Activated T-cell treated with anti-CD3 and anti-CD28 coated beads for 1 hour (primary cell): ENCODE data around the gene COL6A1.

Experiments
- DNase-seq: peaks from one replicate; pipeline ENCODE4 v3.0.0-alpha.2; 2020; ENCODE audit warnings: low read depth

The COL6A1 gene

DNA sequence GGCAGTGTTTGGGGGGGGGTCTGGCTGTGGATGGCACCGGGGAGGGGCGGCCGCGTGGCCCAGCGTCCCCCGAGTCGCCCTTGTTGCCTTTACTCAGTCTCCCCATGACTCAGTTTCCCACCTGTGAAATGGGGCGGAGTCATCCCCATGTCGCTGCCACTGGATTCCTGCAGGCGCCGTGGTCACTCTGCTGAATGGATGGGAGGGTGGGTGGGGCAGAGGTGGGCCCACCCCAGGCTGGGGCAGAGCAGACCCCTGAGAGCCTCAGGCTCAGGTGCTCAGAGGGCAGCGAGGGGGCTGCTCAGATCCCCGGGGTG, 2.0 kb downstream of the COL6A1 start:
- no peak for DNase-seq

DNA sequence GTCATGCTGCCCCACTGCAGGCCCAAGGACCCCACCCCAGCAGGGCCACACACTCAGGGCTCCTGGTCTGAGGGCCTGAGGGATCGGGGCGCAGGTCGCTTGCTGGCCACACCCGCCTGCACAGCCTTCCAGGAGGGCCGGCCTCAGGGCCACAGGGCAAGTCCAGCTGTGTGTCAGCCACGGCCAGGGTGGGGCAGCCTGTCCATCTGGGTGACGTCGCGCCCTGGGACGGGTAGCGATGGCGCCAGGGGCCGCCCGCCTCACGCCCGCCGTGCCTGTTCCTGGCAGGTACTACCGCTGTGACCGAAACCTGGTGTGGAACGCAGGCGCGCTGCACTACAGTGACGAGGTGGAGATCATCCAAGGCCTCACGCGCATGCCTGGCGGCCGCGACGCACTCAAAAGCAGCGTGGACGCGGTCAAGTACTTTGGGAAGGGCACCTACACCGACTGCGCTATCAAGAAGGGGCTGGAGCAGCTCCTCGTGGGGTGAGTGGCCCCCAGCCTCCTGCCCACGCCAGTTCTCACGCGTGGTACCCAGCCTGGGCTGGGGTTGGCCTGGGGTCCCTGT, 2.5 kb downstream of the COL6A1 start:
- DNase-seq = no peak

DNA sequence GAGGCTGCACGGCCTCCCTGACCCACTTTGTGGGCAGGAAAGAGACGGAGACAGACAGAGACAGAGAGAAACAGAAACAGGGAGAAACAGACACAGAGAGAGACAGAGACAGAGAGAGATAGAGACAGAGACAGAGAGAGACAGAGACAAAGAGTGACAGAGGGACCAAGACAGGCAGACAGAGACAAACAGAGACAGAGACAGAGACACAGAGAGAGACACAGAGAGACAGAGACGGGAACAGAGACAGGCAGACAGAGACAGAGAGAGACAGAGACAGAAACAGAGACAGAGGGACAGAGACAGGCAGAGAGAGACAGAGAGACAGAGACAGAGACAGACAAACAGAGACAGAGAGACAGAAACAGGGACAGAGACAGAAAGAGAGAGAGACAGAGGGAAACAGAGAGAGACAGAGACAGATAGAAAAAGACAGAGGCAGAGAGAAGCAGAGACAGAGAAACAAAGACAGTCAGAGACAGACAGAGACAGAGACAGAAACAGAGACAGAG, 3.1 kb downstream of the COL6A1 start:
- no peak for DNase-seq

DNA sequence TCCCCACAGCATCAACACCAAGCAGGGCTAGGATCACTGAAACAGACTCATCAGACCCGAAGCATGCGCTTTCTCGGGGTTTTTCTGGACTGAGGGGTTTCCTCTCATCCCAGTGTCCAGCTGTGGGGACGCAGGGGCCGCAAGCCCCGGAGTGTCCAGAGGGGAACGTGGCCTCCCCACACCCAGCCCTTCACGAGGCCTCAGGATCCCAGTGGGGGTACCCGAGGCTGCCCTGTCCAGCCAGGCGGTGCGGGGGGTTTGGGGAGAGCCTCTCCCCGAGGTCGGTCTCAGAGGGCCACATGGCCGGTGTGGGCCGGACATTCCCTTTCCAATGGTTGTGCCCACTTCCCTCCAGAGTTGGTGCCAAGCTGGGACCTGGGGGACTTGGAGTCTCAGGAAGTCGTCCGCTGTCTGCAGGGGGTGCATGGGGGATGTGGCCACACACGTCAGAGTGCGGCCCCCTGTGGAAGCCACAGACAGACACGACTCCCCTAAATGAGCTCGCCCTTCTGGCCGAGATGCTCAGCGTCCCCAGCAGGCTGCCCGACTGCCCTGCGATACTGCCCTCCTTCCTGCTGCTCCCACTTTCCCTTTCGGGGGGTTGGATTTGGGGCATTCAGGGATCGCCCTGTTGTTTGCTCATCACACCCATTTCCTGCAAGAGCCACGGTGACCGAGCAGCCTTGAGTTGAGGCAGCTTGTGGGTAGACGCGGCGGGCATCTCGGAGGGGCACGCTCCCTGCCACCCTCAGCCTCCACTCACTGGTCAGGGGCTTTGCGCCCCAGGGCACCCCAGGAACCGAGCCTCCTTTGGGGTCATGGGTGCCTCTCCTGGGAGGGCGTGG, 4.1 kb downstream of the COL6A1 start:
- DNase-seq = no peak

DNA sequence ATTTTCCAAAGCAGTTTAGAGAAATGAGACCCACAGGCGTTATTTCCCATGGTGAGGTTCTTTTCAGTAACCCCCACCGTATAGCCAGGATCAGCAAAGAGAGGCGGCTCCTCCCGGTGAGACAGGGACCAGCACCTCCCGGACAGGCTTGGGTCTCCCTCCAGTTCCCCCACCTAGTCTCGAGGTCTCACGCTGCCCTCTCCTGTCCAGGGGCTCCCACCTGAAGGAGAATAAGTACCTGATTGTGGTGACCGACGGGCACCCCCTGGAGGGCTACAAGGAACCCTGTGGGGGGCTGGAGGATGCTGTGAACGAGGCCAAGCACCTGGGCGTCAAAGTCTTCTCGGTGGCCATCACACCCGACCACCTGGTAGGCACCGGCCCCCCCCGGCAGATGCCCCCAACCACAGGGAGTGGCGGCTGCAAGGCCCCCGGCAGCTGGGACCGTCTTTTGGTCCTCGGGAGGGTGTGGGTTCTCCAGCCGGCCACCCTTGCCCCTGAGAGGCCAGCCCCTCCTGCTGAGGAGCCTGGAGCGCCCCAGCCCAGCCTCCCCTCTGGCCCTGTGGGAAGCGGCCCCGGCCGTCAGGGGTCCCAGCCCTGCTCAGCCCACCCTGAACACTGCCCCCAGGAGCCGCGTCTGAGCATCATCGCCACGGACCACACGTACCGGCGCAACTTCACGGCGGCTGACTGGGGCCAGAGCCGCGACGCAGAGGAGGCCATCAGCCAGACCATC, 4.9 kb downstream of the COL6A1 start:
- no peak for DNase-seq

DNA sequence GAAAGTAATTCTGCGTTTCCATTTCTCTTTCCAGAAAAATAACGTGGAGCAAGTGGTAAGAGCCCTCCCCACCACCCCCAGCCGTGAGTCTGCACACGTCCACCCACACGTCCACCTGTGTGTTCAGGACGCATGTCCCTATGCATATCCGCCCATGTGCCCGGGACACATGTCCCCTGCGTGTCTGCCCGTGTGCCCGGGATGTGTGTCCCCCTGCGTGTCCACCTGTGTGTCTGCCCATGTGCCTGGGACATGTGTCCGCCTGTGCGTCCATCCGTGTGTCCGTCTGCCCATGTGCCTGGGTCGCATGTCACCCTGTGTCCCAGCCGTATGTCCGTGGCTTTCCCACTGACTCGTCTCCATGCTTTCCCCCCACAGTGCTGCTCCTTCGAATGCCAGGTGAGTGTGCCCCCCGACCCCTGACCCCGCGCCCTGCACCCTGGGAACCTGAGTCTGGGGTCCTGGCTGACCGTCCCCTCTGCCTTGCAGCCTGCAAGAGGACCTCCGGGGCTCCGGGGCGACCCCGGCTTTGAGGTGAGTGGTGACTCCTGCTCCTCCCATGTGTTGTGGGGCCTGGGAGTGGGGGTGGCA, 5.6 kb downstream of the COL6A1 start:
- DNase-seq = no peak

DNA sequence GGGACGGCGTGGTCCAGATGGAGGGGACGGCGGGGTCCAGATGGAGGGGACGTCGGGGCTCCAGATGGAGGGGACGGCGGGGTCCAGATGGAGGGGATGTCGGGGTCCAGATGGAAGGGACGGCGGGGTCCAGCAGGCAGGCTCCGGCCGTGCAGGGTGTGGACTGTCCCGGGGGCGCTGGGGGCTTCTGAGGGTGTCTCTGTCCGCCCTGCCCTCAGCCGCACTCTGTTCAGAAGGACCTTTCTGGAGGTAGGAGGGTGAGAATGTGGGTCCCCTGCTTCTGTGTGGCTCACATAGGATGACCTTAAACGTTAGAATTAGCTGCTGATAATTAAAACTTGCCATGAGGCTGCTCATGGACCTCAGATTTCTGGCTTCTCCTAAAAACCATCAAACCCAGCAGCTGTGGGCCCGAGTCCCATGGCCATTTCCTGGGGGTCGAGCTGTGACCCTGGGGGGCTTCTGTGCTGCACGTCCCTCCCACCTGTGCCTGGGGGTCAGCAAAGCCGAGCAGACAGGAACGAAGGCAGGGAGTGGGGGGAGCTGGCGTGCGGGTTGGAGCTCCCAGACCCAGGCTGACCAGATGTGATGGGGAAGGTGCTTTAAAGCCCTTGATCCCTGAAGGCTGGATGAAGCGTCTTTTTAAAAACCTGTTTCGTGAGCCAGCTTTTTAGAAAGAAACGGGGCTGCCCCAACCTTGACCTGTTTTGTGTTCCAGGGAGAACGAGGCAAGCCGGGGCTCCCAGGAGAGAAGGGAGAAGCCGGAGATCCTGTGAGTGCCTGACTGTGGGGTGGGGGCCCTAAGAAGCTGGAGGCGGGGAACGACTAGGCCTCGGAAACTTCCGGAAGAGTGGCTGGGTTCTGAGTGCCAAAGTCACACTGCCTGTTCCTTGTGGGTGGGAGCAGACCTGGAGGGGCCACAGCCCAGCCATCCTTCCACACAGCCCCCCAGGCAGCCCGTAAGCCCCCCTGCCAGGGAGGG, 7.1 kb downstream of the COL6A1 start:
- DNase-seq = no peak

DNA sequence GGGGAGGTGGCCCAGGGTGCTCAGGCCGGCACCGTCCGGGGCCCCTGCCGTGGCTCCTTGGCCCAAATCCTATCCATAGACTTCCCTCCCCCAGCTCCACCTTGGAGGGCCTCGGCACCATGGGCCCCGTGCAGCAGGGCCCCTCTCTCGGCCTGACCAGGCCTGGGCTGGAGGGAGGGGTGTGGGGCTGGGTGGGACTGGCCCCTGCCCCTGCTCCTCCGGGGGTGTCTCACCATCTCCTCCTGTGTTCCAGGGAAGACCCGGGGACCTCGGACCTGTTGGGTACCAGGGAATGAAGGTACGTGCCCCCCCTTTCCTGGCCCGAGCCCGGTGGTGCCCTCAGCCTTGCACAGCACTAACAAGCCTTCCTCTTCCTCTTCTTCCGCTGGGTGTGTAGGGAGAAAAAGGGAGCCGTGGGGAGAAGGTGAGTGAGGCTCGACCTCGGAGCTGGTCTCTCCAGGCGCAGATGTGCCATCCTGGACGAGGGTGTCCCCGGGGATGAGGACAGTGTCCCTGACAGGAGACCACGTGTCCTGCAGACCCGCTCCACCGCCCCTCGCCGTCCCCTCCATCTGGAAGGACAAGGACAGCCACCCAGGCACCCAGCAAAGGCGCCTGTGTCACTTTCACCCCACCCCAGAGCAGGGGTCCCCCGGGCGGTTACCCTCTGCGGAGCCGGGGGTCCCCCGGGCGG, 7.9 kb downstream of the COL6A1 start:
- no peak for DNase-seq

DNA sequence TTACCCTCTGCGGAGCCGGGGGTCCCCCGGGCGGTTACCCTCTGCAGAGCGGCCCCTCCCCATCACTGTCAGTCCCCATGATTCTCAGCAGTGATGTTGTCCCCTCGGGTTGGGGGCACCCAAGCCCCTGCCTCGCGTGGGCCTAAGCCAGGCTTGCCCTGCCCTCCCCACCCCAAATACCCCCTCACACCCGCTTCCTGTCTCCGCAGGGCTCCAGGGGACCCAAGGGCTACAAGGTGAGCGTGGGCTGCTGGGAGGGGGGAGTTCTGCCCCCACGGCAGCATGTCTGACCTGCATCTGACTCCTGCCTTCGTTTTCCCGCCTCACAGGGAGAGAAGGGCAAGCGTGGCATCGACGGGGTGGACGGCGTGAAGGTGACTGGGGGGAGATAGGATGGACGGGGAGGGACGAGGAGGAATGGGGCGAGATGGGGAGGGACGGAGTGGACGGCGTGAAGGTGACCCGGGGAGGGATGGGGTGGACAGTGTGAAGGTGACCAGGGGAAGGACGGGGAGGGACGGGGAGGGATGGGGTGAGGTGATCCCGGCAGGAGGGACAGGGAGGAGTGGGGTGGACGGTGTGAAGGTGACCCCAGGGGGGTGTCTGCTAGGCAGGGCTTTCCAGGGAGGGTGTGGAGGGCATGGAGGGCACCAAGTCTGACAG, 8.6 kb downstream of the COL6A1 start:
- DNase-seq = no peak

DNA sequence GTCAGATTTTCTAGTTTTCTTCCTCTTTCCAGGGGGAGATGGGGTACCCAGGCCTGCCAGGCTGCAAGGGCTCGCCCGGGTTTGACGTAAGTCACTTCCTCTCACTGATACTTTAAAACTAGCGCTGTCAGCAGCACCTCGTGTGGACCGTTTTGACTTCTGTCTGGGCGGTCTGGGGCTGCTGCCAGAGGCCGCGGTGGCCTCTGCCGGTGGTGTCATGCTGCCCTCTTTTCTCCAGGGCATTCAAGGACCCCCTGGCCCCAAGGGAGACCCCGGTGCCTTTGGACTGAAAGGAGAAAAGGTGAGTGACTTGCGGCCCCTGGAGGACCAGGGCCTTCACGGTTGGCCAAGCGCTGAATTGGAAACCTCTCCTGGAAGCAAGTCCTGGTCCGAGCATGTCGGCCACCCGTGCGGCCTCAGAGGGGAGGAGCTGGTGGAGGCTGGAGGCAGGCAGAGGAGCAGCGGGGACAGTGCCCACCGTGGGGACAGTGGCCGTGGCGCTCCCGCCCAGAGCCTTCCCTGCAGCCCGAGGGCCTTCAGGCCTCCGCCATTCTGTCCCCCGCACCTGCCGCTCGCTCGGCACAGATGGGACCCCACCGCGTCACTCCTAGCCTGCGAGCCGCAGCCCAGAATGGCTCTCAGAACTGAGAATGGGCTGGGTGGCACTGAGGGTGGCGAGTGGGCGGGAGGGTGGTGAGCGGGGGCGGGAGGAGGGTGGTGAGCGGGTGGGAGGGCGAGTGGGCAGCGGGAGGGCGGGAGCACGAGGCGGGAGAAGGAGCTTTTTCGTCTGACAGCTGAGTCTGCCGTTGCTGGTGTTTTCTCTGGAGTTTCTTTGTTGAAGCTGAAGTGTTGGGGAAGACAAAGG, 9.4 kb downstream of the COL6A1 start:
- DNase-seq = no peak

DNA sequence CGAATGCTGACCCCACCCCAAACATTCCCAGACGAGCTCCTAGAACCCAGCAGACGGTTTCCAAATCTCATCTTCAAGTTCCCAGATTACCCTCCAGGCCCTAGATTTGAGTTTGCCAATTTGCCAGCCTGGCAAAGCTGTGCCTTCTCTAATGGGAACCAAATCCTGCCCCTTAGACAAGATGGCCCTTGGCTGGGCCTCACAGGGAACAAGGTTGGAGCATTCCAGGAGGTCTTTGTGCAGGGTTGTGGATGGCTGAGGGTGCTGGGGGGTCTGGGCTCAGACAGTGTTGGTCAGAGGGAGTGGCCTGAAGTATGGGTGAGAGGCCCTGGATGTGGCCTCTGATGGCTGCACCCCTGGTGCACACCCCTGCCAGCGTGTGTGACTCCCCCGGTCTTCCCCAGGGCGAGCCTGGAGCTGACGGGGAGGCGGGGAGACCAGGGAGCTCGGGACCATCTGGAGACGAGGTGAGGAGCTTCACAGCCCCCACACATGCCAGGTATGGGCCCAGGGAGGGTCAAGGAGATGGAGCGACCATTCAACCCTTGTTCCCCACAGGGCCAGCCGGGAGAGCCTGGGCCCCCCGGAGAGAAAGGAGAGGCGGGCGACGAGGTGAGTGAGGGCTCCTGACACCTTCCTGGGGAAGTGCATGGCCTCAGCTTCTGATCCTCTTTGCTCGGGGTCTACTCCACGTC, 10.2 kb downstream of the COL6A1 start:
- DNase-seq = no peak

DNA sequence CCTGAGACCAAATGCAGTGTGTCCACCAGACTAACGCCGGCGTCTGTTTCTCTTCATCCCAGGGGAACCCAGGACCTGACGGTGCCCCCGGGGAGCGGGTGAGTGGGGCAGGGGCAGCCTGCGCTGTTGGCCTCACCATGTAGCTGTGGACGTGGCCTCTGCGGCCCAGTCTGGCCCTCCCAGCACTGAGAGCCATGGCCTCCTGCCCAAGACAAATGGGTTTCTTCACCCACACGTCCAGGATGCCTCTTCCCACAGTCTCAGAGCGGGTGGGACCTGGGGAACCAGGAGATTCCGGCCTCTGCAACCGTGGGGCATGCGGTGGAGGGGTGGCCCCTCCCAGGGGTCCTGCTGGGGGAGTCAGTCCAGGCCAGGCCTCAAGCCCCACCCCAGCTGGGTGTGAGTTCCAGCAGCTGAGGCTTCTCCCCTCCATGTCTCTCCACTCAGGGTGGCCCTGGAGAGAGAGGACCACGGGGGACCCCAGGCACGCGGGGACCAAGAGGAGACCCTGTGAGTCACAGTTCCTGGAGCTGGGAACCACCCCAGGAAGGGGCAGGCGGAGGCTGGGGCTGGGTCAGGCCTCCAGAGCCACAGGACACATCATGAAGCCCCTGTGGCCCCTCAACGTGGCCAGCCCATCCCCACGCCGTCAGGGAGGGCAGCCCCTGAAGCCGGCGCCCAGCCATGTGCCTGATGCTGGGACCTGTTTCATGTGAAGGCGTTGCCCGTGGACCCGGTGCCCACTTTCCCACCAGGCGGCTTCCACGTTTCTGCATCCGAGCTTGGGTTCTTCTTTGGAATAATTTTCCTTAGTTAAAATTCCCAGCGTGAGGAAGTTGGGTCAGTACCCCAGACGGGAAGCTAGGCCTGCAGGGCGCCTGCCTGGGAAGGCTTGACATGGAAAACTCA, 11.0 kb downstream of the COL6A1 start:
- no peak for DNase-seq

DNA sequence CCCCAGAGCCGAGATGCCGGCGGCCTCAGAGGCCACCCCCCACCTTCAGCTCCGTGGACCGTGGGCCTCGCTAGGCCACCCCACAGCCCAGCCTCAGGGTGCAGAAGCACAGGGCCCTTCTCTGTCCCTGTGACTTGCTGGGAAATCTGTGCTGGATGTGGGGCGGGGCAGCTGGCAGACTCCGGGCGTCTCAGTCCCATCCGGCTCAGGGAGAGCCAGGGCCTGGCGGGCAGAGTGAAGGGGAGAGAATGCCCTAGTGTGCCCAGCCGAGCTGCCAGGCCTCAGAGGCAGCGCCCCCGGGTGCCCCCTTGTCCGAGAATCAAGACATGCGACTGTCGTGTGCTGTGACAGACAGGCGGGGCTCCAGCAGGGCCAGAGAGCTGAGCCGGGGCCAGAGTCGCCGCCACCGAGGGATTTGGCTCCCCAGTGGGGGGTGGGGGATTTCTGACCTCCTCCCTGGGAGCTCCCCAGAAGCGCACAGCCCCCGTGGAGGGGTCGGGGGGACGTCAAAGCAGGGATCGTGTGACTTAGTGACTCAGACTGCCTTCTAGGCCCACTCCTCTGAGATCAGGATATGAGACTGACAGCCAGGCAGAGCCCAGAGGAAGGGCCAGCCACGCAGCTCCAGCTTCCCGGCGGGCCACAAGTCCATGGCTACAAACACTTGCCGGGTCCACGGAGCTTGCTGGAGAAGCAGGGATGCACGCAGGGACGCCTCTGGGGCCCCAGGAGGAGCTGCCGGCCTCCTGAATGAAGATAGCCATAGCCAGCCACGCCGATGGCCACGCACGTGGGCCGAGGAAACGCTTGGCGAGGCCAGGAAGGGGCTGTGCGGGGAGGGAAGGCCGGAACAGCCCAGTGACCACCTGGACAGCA, 11.9 kb downstream of the COL6A1 start:
- no peak for DNase-seq

DNA sequence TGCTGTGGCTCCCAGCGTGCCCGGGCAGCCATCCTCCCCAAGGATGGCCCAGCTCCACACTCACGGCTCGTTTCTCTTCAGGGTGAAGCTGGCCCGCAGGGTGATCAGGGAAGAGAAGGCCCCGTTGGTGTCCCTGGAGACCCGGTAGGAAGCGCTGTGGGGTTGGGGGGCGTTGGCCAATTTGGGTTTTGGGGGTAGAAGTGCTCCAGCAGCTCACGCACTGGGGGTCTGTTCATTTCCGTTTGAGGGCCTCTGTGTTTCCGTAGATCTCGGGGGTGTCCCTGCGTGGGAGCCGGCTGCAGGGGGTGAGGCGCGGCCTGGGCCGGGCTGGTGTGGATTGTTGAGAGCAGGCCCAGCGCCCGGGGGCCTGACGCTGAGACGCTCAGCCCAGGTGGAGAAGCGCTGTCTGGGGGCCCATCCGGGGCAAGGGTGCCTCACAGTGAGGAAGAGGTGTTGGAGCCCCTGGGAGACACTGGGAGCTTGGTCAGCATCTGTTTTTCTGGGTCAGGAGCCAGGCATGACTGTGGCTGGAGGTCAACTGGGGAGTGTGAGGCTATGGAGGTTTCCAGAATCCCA, 12.6 kb downstream of the COL6A1 start:
- DNase-seq = no peak

DNA sequence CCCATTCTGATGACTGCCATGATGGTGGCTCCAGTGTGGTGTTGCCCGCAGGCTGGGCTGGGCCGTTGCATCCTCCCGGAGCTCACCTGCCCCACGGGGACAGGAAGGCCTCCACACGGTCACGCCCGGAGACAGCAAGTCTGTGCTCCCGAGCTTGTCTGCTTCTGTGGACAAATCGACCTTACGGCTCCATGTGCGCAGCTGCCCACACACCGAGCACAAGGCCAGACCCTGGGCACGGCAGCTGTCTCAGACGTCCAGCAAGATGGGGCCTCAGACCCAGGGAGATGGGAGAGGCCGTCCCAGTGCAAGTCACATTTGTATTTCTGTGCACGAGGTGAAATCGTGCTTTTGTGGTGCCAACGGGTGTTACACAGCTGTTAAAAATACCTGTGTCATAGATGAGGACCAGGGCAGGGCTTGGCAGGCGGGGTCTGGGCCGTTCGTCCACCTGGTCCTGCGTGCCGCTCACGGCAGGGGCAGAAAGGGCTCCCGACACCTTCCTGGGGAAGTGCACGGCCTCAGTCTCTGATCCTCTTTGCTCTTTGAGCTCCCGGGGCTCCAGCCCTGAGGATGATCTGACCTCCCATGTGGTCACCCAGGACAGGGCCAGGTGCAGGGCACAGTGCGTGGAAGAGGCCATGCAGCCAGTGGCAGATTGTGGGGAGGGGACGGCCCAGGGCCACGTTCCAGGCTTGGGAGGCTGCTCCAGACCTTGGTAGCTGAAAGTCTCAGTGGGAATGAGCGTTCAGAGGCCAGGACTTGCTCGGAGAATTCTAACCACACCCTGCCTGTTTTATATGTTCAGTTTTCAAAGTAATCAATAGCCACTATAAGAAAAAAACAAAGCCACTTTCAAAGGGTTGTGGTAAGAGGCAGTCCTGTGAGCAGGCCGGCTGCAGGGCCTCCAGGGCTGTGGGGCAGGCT, 13.5 kb downstream of the COL6A1 start:
- no peak for DNase-seq
